ENCODE measurements around the gene FAM20B. TPM values are rescaled to one million over a fixed set of nuclear protein-coding genes. Genes with fewer than 3 reads are reported as not detected.

The FAM20B gene
- total RNA-seq, 1 experiment from 2014 or later: 30.0 TPM

GRCh38 chr1:179115181-179115580, 89.5 kb downstream of the FAM20B start:
- Histone ChIP-seq H3K27me3 (ENCODE audit: low read length) (no peaks in the 10 kb centered on the region), H3K36me3 (ENCODE audit: insufficient read depth, low read length) (peaks cover 24% of the 10 kb centered on the region), H3K9me2 (replicated peaks; ENCODE audit: insufficient read depth, low read length) (no peaks in the 10 kb centered on the region), H3K4me2 (ENCODE audit: low read depth, low read length, poor library complexity, severe bottlenecking) (no peak overlapping the region), H3K27ac (ENCODE audit: low read length) (no peak overlapping the region), H3K4me3 (ENCODE audit: low read length) (no peak overlapping the region), H3K9ac (ENCODE audit: low read length) (no peak overlapping the region), H2AFZ (ENCODE audit: low read length) (no peak overlapping the region), H3K9me3 (ENCODE audit: low read length) (no peaks in the 10 kb centered on the region), H3K79me2 (ENCODE audit: low read length) (no peaks in the 10 kb centered on the region), H3K4me1 (ENCODE audit: low read length) (peaks cover 15% of the 10 kb centered on the region), H4K20me1 (ENCODE audit: insufficient read depth, low read depth, low read length) (no peaks in the 10 kb centered on the region)
- DNase-seq: no peak

- Histone ChIP-seq H3K27ac (ENCODE audit: low read length) (no peak overlapping the region), H3K4me2 (ENCODE audit: low read depth, low read length, poor library complexity, severe bottlenecking) (no peak overlapping the region), H3K79me2 (ENCODE audit: low read length) (no peaks in the 10 kb centered on the region), H3K27me3 (ENCODE audit: low read length) (no peaks in the 10 kb centered on the region), H2AFZ (ENCODE audit: low read length) (no peak overlapping the region), H3K36me3 (ENCODE audit: insufficient read depth, low read length) (peaks cover 20% of the 10 kb centered on the region), H3K4me1 (ENCODE audit: low read length) (peaks cover 8% of the 10 kb centered on the region), H3K9me2 (replicated peaks; ENCODE audit: insufficient read depth, low read length) (no peaks in the 10 kb centered on the region), H4K20me1 (ENCODE audit: insufficient read depth, low read depth, low read length) (no peaks in the 10 kb centered on the region), H3K4me3 (ENCODE audit: low read length) (no peak overlapping the region), H3K9me3 (ENCODE audit: low read length) (no peaks in the 10 kb centered on the region), H3K9ac (ENCODE audit: low read length) (no peak overlapping the region)
- peak; percentile 28 for DNase-seq
These were observed 93.8 kb downstream of the FAM20B start for GRCh38 chr1:179119513-179119912.

- peaks cover 8% of the 10 kb centered on the region for H3K79me2 ChIP-seq (ENCODE audit: low read length)
- no peak overlapping the region for H3K4me3 ChIP-seq (ENCODE audit: low read length)
- DNase-seq: no peak
- H3K27me3 ChIP-seq (ENCODE audit: low read length): no peaks in the 10 kb centered on the region
- no peaks in the 10 kb centered on the region for H3K9me2 ChIP-seq (replicated peaks; ENCODE audit: insufficient read depth, low read length)
- no peak overlapping the region for H2AFZ ChIP-seq (ENCODE audit: low read length)
- H3K4me1 ChIP-seq (ENCODE audit: low read length): peaks cover 8% of the 10 kb centered on the region
- H3K4me2 ChIP-seq (ENCODE audit: low read depth, low read length, poor library complexity, severe bottlenecking): no peak overlapping the region
- H3K36me3 ChIP-seq (ENCODE audit: insufficient read depth, low read length): peaks cover 13% of the 10 kb centered on the region
- H3K9ac ChIP-seq (ENCODE audit: low read length): no peak overlapping the region
- no peak overlapping the region for H3K27ac ChIP-seq (ENCODE audit: low read length)
- no peaks in the 10 kb centered on the region for H4K20me1 ChIP-seq (ENCODE audit: insufficient read depth, low read depth, low read length)
- H3K9me3 ChIP-seq (ENCODE audit: low read length): no peaks in the 10 kb centered on the region
These were observed 95.0 kb downstream of the FAM20B start for GRCh38 chr1:179120736-179121135.

GRCh38 chr1:179121159-179121938, 95.7 kb downstream of the FAM20B start:
- peak; percentile 85 for DNase-seq
- H4K20me1 ChIP-seq (ENCODE audit: insufficient read depth, low read depth, low read length): no peaks in the 10 kb centered on the region
- H3K4me3 ChIP-seq (ENCODE audit: low read length): no peak overlapping the region

GRCh38 chr1:179124873-179125272, 99.2 kb downstream of the FAM20B start:
- DNase-seq: no peak
- H3K9me3 ChIP-seq (ENCODE audit: low read length): no peaks in the 10 kb centered on the region
- no peak overlapping the region for H3K4me3 ChIP-seq (ENCODE audit: low read length)

More at GRCh38 chr1:179121159-179121938, 95.7 kb downstream of the FAM20B start:
- no peaks in the 10 kb centered on the region for H3K27me3 ChIP-seq (ENCODE audit: low read length)
- no peak overlapping the region for H3K4me2 ChIP-seq (ENCODE audit: low read depth, low read length, poor library complexity, severe bottlenecking)
- H3K4me1 ChIP-seq (ENCODE audit: low read length): peaks cover 8% of the 10 kb centered on the region
- no peaks in the 10 kb centered on the region for H3K9me3 ChIP-seq (ENCODE audit: low read length)
- no peak overlapping the region for H3K27ac ChIP-seq (ENCODE audit: low read length)
- H3K79me2 ChIP-seq (ENCODE audit: low read length): peaks cover 12% of the 10 kb centered on the region
- peaks cover 13% of the 10 kb centered on the region for H3K36me3 ChIP-seq (ENCODE audit: insufficient read depth, low read length)
- H3K9me2 ChIP-seq (replicated peaks; ENCODE audit: insufficient read depth, low read length): no peaks in the 10 kb centered on the region
- no peak overlapping the region for H2AFZ ChIP-seq (ENCODE audit: low read length)
- no peak overlapping the region for H3K9ac ChIP-seq (ENCODE audit: low read length)

More at GRCh38 chr1:179124873-179125272, 99.2 kb downstream of the FAM20B start:
- H3K4me1 ChIP-seq (ENCODE audit: low read length): peaks cover 17% of the 10 kb centered on the region
- no peak overlapping the region for H3K9ac ChIP-seq (ENCODE audit: low read length)
- no peaks in the 10 kb centered on the region for H4K20me1 ChIP-seq (ENCODE audit: insufficient read depth, low read depth, low read length)
- H3K27ac ChIP-seq (ENCODE audit: low read length): no peak overlapping the region
- H3K27me3 ChIP-seq (ENCODE audit: low read length): no peaks in the 10 kb centered on the region
- peaks cover 20% of the 10 kb centered on the region for H3K79me2 ChIP-seq (ENCODE audit: low read length)
- H3K4me2 ChIP-seq (ENCODE audit: low read depth, low read length, poor library complexity, severe bottlenecking): no peak overlapping the region
- no peak overlapping the region for H2AFZ ChIP-seq (ENCODE audit: low read length)
- no peaks in the 10 kb centered on the region for H3K9me2 ChIP-seq (replicated peaks; ENCODE audit: insufficient read depth, low read length)
- H3K36me3 ChIP-seq (ENCODE audit: insufficient read depth, low read length): no peaks in the 10 kb centered on the region

Other genes with a start within 250 kb of the FAM20B start
- gene ANGPTL1, start 154.8 kb upstream of the FAM20B start, total RNA-seq (2014; rRNA removed; shearing (Covaris generic); ENCODE audit: low replicate concordance): 0.25 TPM in 1 of 2 replicates, not detected in the other
- gene TOR3A, start 56.2 kb downstream of the FAM20B start, total RNA-seq (2014; rRNA removed; shearing (Covaris generic); ENCODE audit: low replicate concordance): 83.1 and 130 TPM in 2 replicates
- 11.3 and 14.3 TPM in 2 replicates for gene ABL2, start 203.8 kb downstream of the FAM20B start, total RNA-seq (2014; rRNA removed; shearing (Covaris generic); ENCODE audit: low replicate concordance)